ENCODE measurements around the gene DOCK4. TPM values are rescaled to one million over a fixed set of nuclear protein-coding genes. Genes with fewer than 3 reads are reported as not detected.

DOCK4 gene
- total RNA-seq, 1 experiment from 2014 or later, result 20.4 TPM

DNA sequence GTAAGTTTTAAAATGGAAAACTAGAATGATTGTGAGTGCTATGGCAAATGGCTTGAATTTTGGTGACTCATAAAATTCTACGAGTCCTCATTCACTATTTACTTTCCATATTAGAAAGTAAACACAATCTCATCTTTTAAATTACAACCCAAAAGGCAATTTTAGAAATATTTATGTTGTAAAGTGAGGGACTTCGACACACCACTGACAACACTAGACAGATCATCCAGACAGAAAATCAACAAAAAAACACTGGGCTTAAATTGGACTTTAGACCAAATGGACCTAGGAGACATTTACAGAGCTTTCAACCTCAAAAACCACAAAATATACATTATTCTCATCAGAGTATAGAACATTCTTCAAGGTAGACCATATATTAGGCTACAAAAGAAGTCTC lies 30.4 kb upstream of the DOCK4 start:
- no peak overlapping the region for H3K27ac Mint-ChIP-seq
- no peak for DNase-seq (ENCODE audit: low spot score)
- no peak for ATAC-seq
- H3K4me3 Mint-ChIP-seq, result no peak overlapping the region
- ChIA-PET CTCF (no interaction called here), POLR2A (no interaction called here)
- H3K4me1 Mint-ChIP-seq, result peaks cover 9% of the 10 kb centered on the region; the same call in 1 of the 2 replicates
- no peaks in the 10 kb centered on the region for H3K27me3 Mint-ChIP-seq (ENCODE audit: low read depth)
- peaks cover 5% of the 10 kb centered on the region; the same call in 1 of the 2 replicates for H3K9me3 Mint-ChIP-seq
- no peaks in the 10 kb centered on the region for H3K36me3 Mint-ChIP-seq
- TF ChIP-seq, protein P1, sequence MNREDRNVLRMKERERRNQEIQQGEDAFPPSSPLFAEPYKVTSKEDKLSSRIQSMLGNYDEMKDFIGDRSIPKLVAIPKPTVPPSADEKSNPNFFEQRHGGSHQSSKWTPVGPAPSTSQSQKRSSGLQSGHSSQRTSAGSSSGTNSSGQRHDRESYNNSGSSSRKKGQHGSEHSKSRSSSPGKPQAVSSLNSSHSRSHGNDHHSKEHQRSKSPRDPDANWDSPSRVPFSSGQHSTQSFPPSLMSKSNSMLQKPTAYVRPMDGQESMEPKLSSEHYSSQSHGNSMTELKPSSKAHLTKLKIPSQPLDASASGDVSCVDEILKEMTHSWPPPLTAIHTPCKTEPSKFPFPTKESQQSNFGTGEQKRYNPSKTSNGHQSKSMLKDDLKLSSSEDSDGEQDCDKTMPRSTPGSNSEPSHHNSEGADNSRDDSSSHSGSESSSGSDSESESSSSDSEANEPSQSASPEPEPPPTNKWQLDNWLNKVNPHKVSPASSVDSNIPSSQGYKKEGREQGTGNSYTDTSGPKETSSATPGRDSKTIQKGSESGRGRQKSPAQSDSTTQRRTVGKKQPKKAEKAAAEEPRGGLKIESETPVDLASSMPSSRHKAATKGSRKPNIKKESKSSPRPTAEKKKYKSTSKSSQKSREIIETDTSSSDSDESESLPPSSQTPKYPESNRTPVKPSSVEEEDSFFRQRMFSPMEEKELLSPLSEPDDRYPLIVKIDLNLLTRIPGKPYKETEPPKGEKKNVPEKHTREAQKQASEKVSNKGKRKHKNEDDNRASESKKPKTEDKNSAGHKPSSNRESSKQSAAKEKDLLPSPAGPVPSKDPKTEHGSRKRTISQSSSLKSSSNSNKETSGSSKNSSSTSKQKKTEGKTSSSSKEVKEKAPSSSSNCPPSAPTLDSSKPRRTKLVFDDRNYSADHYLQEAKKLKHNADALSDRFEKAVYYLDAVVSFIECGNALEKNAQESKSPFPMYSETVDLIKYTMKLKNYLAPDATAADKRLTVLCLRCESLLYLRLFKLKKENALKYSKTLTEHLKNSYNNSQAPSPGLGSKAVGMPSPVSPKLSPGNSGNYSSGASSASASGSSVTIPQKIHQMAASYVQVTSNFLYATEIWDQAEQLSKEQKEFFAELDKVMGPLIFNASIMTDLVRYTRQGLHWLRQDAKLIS (CRISPR knock-in tag; IDR thresholded peaks at IDR 0.05; ENCODE audit: borderline replicate concordance), result no peak
- TF ChIP-seq ATF1 (CRISPR knock-in tag; IDR thresholded peaks at IDR 0.05), result no peak
- TF ChIP-seq, protein P2, sequence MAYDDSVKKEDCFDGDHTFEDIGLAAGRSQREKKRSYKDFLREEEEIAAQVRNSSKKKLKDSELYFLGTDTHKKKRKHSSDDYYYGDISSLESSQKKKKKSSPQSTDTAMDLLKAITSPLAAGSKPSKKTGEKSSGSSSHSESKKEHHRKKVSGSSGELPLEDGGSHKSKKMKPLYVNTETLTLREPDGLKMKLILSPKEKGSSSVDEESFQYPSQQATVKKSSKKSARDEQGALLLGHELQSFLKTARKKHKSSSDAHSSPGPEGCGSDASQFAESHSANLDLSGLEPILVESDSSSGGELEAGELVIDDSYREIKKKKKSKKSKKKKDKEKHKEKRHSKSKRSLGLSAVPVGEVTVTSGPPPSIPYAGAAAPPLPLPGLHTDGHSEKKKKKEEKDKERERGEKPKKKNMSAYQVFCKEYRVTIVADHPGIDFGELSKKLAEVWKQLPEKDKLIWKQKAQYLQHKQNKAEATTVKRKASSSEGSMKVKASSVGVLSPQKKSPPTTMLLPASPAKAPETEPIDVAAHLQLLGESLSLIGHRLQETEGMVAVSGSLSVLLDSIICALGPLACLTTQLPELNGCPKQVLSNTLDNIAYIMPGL (CRISPR knock-in tag; IDR thresholded peaks at IDR 0.05), result no peak
- TF ChIP-seq FOXP1 (CRISPR knock-in tag; IDR thresholded peaks at IDR 0.05; ENCODE audit: borderline replicate concordance), result no peak
- TF ChIP-seq HMGA2 (CRISPR knock-in tag; IDR thresholded peaks at IDR 0.05), result no peak
- no peak for TF ChIP-seq NR2C2 (CRISPR knock-in tag; IDR thresholded peaks at IDR 0.05)
- TF ChIP-seq, protein P3, sequence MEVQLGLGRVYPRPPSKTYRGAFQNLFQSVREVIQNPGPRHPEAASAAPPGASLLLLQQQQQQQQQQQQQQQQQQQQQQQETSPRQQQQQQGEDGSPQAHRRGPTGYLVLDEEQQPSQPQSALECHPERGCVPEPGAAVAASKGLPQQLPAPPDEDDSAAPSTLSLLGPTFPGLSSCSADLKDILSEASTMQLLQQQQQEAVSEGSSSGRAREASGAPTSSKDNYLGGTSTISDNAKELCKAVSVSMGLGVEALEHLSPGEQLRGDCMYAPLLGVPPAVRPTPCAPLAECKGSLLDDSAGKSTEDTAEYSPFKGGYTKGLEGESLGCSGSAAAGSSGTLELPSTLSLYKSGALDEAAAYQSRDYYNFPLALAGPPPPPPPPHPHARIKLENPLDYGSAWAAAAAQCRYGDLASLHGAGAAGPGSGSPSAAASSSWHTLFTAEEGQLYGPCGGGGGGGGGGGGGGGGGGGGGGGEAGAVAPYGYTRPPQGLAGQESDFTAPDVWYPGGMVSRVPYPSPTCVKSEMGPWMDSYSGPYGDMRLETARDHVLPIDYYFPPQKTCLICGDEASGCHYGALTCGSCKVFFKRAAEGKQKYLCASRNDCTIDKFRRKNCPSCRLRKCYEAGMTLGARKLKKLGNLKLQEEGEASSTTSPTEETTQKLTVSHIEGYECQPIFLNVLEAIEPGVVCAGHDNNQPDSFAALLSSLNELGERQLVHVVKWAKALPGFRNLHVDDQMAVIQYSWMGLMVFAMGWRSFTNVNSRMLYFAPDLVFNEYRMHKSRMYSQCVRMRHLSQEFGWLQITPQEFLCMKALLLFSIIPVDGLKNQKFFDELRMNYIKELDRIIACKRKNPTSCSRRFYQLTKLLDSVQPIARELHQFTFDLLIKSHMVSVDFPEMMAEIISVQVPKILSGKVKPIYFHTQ (CRISPR knock-in tag; IDR thresholded peaks at IDR 0.05), result no peak
- TF ChIP-seq, protein P4, sequence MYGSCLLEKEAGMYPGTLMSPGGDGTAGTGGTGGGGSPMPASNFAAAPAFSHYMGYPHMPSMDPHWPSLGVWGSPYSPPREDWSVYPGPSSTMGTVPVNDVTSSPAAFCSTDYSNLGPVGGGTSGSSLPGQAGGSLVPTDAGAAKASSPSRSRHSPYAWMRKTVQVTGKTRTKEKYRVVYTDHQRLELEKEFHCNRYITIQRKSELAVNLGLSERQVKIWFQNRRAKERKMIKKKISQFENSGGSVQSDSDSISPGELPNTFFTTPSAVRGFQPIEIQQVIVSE (CRISPR knock-in tag; IDR thresholded peaks at IDR 0.05; ENCODE audit: borderline replicate concordance), result no peak
- no peak for TF ChIP-seq IRF2 (CRISPR knock-in tag; IDR thresholded peaks at IDR 0.05; ENCODE audit: borderline replicate concordance, low read depth)
- no peak for TF ChIP-seq CREB1 (CRISPR knock-in tag; IDR thresholded peaks at IDR 0.05)
- no peak for TF ChIP-seq TEAD1 (CRISPR knock-in tag; IDR thresholded peaks at IDR 0.05)
- TF ChIP-seq ZNF138 (CRISPR knock-in tag; conservative IDR thresholded peaks at IDR 0.05), result no peak
- no peak for TF ChIP-seq ZNF671 (CRISPR knock-in tag; IDR thresholded peaks at IDR 0.05)
- TF ChIP-seq, protein P5, sequence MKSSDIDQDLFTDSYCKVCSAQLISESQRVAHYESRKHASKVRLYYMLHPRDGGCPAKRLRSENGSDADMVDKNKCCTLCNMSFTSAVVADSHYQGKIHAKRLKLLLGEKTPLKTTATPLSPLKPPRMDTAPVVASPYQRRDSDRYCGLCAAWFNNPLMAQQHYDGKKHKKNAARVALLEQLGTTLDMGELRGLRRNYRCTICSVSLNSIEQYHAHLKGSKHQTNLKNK (CRISPR knock-in tag; IDR thresholded peaks at IDR 0.05), result no peak
- TF ChIP-seq RORB (CRISPR knock-in tag; IDR thresholded peaks at IDR 0.05), result no peak

DNA sequence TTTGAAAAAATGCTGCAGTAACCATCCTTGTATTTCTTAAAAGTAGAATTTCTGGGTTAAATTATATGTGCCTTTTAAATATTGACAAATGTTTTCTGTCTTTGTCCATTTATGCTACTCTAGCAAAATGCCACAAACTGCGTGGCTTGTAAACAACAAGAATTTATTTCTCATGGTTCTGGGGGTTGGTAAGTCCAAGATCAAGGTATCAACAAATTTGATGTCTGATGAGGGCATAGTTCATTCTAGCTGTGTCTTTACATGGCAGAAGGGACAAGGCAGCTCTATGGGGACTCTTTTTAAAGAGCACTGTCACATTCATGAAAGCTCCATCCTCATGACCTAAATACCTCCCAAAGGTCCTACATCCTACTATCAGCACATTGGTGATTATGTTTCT lies 27.9 kb upstream of the DOCK4 start:
- ATAC-seq (no peak), DNase-seq (ENCODE audit: low spot score) (no peak)
- H3K27ac Mint-ChIP-seq, result no peak overlapping the region
- H3K27me3 Mint-ChIP-seq (ENCODE audit: low read depth), result no peaks in the 10 kb centered on the region
- ChIA-PET POLR2A (no interaction called here), CTCF (no interaction called here)
- peaks cover 5% of the 10 kb centered on the region; the same call in 1 of the 2 replicates for H3K9me3 Mint-ChIP-seq
- H3K36me3 Mint-ChIP-seq, result no peaks in the 10 kb centered on the region
- H3K4me1 Mint-ChIP-seq, result peaks cover 12% of the 10 kb centered on the region
- no peak overlapping the region for H3K4me3 Mint-ChIP-seq
- TF ChIP-seq, protein P6, sequence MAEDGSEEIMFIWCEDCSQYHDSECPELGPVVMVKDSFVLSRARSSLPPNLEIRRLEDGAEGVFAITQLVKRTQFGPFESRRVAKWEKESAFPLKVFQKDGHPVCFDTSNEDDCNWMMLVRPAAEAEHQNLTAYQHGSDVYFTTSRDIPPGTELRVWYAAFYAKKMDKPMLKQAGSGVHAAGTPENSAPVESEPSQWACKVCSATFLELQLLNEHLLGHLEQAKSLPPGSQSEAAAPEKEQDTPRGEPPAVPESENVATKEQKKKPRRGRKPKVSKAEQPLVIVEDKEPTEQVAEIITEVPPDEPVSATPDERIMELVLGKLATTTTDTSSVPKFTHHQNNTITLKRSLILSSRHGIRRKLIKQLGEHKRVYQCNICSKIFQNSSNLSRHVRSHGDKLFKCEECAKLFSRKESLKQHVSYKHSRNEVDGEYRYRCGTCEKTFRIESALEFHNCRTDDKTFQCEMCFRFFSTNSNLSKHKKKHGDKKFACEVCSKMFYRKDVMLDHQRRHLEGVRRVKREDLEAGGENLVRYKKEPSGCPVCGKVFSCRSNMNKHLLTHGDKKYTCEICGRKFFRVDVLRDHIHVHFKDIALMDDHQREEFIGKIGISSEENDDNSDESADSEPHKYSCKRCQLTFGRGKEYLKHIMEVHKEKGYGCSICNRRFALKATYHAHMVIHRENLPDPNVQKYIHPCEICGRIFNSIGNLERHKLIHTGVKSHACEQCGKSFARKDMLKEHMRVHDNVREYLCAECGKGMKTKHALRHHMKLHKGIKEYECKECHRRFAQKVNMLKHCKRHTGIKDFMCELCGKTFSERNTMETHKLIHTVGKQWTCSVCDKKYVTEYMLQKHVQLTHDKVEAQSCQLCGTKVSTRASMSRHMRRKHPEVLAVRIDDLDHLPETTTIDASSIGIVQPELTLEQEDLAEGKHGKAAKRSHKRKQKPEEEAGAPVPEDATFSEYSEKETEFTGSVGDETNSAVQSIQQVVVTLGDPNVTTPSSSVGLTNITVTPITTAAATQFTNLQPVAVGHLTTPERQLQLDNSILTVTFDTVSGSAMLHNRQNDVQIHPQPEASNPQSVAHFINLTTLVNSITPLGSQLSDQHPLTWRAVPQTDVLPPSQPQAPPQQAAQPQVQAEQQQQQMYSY (CRISPR knock-in tag; IDR thresholded peaks at IDR 0.05), result no peak
- TF ChIP-seq NFYB (CRISPR knock-in tag; conservative IDR thresholded peaks at IDR 0.05; ENCODE audit: low read depth) (no peak), TP53 (CRISPR knock-in tag; IDR thresholded peaks at IDR 0.05) (no peak)
- TF ChIP-seq, protein P7, sequence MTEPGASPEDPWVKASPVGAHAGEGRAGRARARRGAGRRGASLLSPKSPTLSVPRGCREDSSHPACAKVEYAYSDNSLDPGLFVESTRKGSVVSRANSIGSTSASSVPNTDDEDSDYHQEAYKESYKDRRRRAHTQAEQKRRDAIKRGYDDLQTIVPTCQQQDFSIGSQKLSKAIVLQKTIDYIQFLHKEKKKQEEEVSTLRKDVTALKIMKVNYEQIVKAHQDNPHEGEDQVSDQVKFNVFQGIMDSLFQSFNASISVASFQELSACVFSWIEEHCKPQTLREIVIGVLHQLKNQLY (CRISPR knock-in tag; IDR thresholded peaks at IDR 0.05), result no peak
